K562 (cell line): ENCODE results near the gene ARHGAP30. TPM values are rescaled to one million over a fixed set of nuclear protein-coding genes. Genes with fewer than 3 reads are reported as not detected.

Experiments used
- DACH1 ChIP-seq: fragments of 450-650 bp; IDR thresholded peaks from 2 replicates; pipeline ENCODE4 v1.6.1; 2018; ENCODE audit not compliant: partially characterized antibody
- GTF2F1 ChIP-seq: IDR thresholded peaks from 2 replicates; pipeline ENCODE4 v1.6.1; 2011; ENCODE audit warnings: low read depth, low read length, improper control_type of control experiment
- KDM5B ChIP-seq: fragments of 200-600 bp; sonication (generic); IDR thresholded peaks from 2 replicates; pipeline ENCODE4 v1.6.1; 2012; ENCODE audit warnings: low read depth, mild to moderate bottlenecking, moderate library complexity, low read length, control low read depth, inconsistent platforms; ENCODE audit not compliant: insufficient replicate concordance
- OTX1 ChIP-seq: fragments of 450-650 bp; formaldehyde crosslinking; IDR thresholded peaks from 2 replicates; pipeline ENCODE4 v1.4.0; 2022; ENCODE audit warnings: mild to moderate bottlenecking
- PCBP2 ChIP-seq: fragments of 200-400 bp; formaldehyde crosslinking; IDR thresholded peaks from 2 replicates; pipeline ENCODE4 v1.6.1; 2018; ENCODE audit warnings: low read length, low read depth, mild to moderate bottlenecking, moderate library complexity; ENCODE audit not compliant: poor library complexity, severe bottlenecking
- TEAD2 ChIP-seq: fragments of 450-650 bp; IDR thresholded peaks from 2 replicates; pipeline ENCODE4 v1.6.1; 2016; ENCODE audit warnings: missing genetic modification characterization, control low read depth, missing compliant biosample characterization
- TRIM24 ChIP-seq, 2 experiments: fragments of 450-650 bp; IDR thresholded peaks; 2 replicates each; pipeline ENCODE4 v1.6.1; 2016
- ZNF212 ChIP-seq: fragments of 450-650 bp; formaldehyde crosslinking; IDR thresholded peaks from 2 replicates; pipeline ENCODE4 v1.4.0; 2020; ENCODE audit warnings: mild to moderate bottlenecking
- ZNF41 ChIP-seq: fragments of 250-450 bp; sonication (Bioruptor Pico); conservative IDR thresholded peaks from 2 replicates; pipeline ENCODE4 v1.4.0; 2020; ENCODE audit warnings: mild to moderate bottlenecking
- ZNF507 ChIP-seq: conservative IDR thresholded peaks from 2 replicates; pipeline ENCODE4 v1.6.1; 2017; ENCODE audit warnings: missing genetic modification characterization, missing compliant biosample characterization
- polyA plus RNA-seq, 8 experiments: library from polyadenylated mRNA; depleted of rRNA in 4 of 8; stranded (reverse) in 5 of 8; unstranded in 3 of 8; fragments of >200 nt; fragmentation: Nextera tagmentation in 2 of 8; fragmentation: Illumina TruSeq in 1 of 8; extraction: Ambion mirVana in 2 of 8; extraction: Trizol in 1 of 8; gene quantifications; 2 replicates each; pipeline versions ENCODE4 v1.2.1 to v1.2.3, GENCODE V29; 2011 to 2014; ENCODE audit warnings: inconsistent platforms in 1 of 8, missing spikeins in 1 of 8
- total RNA-seq, 7 experiments: library from RNA; depleted of rRNA in 6 of 7; stranded (reverse); fragments of >200 nt in 6 of 7; fragmentation: Illumina TruSeq in 2 of 7; extraction: Trizol in 2 of 7; gene quantifications; 2 replicates each; pipeline versions ENCODE4 v1.2.1 to v1.2.3, GENCODE V29; 2011 to 2021; ENCODE audit warnings: low replicate concordance in 1 of 7
- TF ChIP-seq, protein P1 (sequence below): fragments of 450-650 bp; formaldehyde crosslinking; IDR thresholded peaks from 2 replicates; pipeline ENCODE4 v1.4.0; 2020; ENCODE audit warnings: mild to moderate bottlenecking, moderate library complexity
- TF ChIP-seq, protein P2 (sequence below): sonication (generic); formaldehyde crosslinking; IDR thresholded peaks from 2 replicates; pipeline ENCODE4 v1.9.0; 2022; ENCODE audit warnings: mild to moderate bottlenecking, missing genetic modification reagents
- TF ChIP-seq, protein P3 (sequence below): fragments of 250-450 bp; sonication (Bioruptor Pico); IDR thresholded peaks from 2 replicates; pipeline ENCODE4 v1.8.0; 2022; ENCODE audit warnings: inconsistent platforms
- TF ChIP-seq, protein P4 (sequence below): sonication (generic); formaldehyde crosslinking; IDR thresholded peaks from 2 replicates; pipeline ENCODE4 v1.8.1; 2023; ENCODE audit warnings: mild to moderate bottlenecking, missing genetic modification reagents
- TF ChIP-seq, protein P5 (sequence below): fragments of 250-450 bp; sonication (Bioruptor Pico); IDR thresholded peaks from 2 replicates; pipeline ENCODE4 v1.4.0; 2020; ENCODE audit warnings: mild to moderate bottlenecking, moderate library complexity
- TF ChIP-seq, protein P6 (sequence below): IDR thresholded peaks from 2 replicates; pipeline ENCODE4 v1.6.1; 2016; ENCODE audit warnings: missing genetic modification characterization, missing compliant biosample characterization

ARHGAP30 gene
- total and polyA plus RNA-seq, 9 of the 15 experiments (the other 6 are each of a cell fraction or from before 2014, with no cell fraction given), result 0.01 to 0.73 (median 0.12) TPM

DNA sequence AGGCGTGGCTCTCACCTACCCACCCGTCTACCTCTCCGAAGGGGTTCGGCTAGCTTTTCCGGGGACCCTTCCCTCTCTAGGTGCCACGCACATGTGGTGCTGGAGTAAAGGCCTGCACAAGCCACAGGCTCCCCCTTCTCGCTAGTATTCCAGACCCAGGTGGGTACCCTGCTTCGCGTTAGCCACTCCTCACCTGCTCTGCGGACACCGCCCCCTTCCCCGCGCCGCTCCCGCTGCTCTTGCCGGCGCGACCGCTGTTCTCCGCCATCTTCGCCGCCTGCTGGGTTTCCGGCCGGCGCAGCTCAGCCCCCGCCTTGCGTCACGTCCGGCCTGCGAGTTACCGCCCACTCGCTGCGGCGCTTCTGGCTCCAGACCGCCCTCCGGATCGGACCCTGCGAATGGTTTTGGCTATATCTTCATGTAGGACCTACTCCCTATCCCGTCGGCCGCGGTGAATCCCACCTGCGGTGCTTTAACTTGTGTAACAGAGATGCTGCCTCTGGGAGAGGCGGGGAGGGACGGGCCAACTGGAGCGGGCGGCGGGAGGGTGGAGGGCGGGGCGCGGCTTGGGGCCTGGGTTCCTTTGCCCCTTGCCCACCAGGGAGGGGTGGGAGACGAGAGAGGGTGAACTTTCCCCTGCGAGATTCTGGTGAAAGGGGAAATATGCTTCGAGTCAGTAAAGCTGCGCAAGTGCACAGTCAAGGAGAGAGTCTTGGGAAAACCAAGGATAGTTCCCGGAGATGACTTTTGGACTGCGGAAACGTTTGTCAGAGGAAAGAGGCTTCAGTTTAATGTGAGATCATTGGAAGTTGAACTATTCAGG lies 48.3 kb upstream of the ARHGAP30 start, which contains the start of the genes NIT1 and PFDN2 (continued):
- TF ChIP-seq PCBP2, result no peak
- TF ChIP-seq OTX1 (CRISPR knock-in tag), result no peak
- TF ChIP-seq ZNF507, result no peak
- no peak for TF ChIP-seq TRIM24 (IDR thresholded peaks at IDR 0.05)
- TF ChIP-seq TEAD2 (tag), result no peak
- TF ChIP-seq, protein P1, sequence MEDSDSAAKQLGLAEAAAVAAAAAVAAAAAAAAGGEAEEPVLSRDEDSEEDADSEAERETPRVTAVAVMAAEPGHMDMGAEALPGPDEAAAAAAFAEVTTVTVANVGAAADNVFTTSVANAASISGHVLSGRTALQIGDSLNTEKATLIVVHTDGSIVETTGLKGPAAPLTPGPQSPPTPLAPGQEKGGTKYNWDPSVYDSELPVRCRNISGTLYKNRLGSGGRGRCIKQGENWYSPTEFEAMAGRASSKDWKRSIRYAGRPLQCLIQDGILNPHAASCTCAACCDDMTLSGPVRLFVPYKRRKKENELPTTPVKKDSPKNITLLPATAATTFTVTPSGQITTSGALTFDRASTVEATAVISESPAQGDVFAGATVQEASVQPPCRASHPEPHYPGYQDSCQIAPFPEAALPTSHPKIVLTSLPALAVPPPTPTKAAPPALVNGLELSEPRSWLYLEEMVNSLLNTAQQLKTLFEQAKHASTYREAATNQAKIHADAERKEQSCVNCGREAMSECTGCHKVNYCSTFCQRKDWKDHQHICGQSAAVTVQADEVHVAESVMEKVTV (CRISPR knock-in tag), result no peak
- TF ChIP-seq KDM5B, result peak; percentile 93
- TF ChIP-seq, protein P2, sequence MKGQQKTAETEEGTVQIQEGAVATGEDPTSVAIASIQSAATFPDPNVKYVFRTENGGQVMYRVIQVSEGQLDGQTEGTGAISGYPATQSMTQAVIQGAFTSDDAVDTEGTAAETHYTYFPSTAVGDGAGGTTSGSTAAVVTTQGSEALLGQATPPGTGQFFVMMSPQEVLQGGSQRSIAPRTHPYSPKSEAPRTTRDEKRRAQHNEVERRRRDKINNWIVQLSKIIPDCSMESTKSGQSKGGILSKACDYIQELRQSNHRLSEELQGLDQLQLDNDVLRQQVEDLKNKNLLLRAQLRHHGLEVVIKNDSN (CRISPR knock-in tag), result peak; percentile 1; the same call in 1 of the 2 replicates
- TF ChIP-seq, protein P3, sequence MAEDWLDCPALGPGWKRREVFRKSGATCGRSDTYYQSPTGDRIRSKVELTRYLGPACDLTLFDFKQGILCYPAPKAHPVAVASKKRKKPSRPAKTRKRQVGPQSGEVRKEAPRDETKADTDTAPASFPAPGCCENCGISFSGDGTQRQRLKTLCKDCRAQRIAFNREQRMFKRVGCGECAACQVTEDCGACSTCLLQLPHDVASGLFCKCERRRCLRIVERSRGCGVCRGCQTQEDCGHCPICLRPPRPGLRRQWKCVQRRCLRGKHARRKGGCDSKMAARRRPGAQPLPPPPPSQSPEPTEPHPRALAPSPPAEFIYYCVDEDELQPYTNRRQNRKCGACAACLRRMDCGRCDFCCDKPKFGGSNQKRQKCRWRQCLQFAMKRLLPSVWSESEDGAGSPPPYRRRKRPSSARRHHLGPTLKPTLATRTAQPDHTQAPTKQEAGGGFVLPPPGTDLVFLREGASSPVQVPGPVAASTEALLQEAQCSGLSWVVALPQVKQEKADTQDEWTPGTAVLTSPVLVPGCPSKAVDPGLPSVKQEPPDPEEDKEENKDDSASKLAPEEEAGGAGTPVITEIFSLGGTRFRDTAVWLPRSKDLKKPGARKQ (CRISPR knock-in tag), result no peak
- TF ChIP-seq ZNF212 (CRISPR knock-in tag), result no peak
- no peak for TF ChIP-seq DACH1
- TF ChIP-seq GTF2F1, result peak; percentile 64; the same call in 1 of the 2 replicates
- TF ChIP-seq, protein P4, sequence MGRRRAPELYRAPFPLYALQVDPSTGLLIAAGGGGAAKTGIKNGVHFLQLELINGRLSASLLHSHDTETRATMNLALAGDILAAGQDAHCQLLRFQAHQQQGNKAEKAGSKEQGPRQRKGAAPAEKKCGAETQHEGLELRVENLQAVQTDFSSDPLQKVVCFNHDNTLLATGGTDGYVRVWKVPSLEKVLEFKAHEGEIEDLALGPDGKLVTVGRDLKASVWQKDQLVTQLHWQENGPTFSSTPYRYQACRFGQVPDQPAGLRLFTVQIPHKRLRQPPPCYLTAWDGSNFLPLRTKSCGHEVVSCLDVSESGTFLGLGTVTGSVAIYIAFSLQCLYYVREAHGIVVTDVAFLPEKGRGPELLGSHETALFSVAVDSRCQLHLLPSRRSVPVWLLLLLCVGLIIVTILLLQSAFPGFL (CRISPR knock-in tag), result no peak
- TF ChIP-seq ZNF41, result no peak
- TF ChIP-seq, protein P5, sequence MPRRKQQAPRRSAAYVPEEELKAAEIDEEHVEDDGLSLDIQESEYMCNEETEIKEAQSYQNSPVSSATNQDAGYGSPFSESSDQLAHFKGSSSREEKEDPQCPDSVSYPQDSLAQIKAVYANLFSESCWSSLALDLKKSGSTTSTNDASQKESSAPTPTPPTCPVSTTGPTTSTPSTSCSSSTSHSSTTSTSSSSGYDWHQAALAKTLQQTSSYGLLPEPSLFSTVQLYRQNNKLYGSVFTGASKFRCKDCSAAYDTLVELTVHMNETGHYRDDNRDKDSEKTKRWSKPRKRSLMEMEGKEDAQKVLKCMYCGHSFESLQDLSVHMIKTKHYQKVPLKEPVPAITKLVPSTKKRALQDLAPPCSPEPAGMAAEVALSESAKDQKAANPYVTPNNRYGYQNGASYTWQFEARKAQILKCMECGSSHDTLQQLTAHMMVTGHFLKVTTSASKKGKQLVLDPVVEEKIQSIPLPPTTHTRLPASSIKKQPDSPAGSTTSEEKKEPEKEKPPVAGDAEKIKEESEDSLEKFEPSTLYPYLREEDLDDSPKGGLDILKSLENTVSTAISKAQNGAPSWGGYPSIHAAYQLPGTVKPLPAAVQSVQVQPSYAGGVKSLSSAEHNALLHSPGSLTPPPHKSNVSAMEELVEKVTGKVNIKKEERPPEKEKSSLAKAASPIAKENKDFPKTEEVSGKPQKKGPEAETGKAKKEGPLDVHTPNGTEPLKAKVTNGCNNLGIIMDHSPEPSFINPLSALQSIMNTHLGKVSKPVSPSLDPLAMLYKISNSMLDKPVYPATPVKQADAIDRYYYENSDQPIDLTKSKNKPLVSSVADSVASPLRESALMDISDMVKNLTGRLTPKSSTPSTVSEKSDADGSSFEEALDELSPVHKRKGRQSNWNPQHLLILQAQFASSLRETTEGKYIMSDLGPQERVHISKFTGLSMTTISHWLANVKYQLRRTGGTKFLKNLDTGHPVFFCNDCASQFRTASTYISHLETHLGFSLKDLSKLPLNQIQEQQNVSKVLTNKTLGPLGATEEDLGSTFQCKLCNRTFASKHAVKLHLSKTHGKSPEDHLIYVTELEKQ (CRISPR knock-in tag), result no peak
- TF ChIP-seq, protein P6, sequence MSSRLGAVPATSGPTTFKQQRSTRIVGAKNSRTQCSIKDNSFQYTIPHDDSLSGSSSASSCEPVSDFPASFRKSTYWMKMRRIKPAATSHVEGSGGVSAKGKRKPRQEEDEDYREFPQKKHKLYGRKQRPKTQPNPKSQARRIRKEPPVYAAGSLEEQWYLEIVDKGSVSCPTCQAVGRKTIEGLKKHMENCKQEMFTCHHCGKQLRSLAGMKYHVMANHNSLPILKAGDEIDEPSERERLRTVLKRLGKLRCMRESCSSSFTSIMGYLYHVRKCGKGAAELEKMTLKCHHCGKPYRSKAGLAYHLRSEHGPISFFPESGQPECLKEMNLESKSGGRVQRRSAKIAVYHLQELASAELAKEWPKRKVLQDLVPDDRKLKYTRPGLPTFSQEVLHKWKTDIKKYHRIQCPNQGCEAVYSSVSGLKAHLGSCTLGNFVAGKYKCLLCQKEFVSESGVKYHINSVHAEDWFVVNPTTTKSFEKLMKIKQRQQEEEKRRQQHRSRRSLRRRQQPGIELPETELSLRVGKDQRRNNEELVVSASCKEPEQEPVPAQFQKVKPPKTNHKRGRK (tag), result no peak
